Peyer's patch (tissue), 4 donors: ENCODE measurements around the gene PIGB.

Source experiments
- CTCF ChIP-seq, 6 experiments: fragments of 450-650 bp in 4 of 6; fragments of 200-600 bp in 2 of 6; sonication (generic) in 1 of 6; IDR thresholded peaks; one replicate each; pipeline ENCODE4 v1.5.1; 2017 to 2019; ENCODE audit warnings: antibody characterized with exemption in 6 of 6, mild to moderate bottlenecking in 3 of 6, moderate library complexity in 1 of 6
- POLR2A ChIP-seq, 2 donors: fragments of 450-650 bp; IDR thresholded peaks; one replicate each; pipeline ENCODE4 v1.5.1; 2017; ENCODE audit warnings: antibody characterized with exemption in 2 of 2, mild to moderate bottlenecking in 2 of 2, moderate library complexity in 2 of 2

- TF ChIP-seq POLR2A (IDR thresholded peaks at IDR 0.05) (no peak), CTCF (IDR thresholded peaks at IDR 0.05) (no peak)
Observed at GRCh38 chr15:55394694-55395093, 75.7 kb downstream of the PIGB start.
